ENCODE measurements around the gene BPIFB2.

DNA sequence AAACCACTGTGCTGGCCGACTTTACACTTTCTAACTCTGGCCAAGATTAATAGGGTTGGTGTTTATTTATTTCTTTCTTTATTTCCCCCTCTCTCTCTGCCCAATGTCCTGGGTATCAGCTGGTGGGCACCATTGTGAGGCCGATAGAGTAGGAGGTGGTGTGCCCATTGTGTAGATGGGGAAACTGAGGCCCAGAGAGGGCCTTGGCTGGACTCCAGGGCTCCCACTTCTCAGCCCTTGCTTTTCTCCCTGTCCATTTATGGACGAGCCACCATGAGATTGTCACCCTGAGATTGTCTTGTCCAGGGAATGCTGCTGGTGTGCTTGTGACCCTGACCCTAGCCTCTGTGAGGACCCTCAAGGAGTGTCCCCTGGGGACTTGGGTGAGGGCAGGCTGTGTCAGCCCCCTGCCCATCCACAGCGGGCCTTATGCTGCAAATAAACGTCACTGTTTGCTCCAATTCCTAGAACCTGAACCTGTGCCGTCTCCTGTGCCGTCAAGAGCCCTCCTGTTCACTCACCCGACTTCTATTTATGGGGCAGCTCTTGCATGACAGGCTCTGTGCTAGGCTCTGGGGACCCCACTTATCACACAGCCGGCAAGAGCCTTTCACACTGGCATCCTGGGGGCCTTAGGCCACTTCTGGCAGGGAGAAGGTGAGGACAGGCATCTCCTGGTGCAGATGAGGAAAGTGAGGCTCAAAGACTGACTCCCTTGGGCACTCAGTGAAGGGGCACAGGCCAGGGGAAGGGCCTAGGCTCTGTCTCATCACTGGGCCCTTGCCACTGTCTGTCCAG, 28.1 kb upstream of the BPIFB2 start:
- TF ChIP-seq, protein P1, sequence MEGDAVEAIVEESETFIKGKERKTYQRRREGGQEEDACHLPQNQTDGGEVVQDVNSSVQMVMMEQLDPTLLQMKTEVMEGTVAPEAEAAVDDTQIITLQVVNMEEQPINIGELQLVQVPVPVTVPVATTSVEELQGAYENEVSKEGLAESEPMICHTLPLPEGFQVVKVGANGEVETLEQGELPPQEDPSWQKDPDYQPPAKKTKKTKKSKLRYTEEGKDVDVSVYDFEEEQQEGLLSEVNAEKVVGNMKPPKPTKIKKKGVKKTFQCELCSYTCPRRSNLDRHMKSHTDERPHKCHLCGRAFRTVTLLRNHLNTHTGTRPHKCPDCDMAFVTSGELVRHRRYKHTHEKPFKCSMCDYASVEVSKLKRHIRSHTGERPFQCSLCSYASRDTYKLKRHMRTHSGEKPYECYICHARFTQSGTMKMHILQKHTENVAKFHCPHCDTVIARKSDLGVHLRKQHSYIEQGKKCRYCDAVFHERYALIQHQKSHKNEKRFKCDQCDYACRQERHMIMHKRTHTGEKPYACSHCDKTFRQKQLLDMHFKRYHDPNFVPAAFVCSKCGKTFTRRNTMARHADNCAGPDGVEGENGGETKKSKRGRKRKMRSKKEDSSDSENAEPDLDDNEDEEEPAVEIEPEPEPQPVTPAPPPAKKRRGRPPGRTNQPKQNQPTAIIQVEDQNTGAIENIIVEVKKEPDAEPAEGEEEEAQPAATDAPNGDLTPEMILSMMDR (IDR thresholded peaks at IDR 0.05): no peak
- TF ChIP-seq POLR2AphosphoS5 (IDR thresholded peaks at IDR 0.05; ENCODE audit: low read depth, low read length): no peak
- TF ChIP-seq, protein P2, sequence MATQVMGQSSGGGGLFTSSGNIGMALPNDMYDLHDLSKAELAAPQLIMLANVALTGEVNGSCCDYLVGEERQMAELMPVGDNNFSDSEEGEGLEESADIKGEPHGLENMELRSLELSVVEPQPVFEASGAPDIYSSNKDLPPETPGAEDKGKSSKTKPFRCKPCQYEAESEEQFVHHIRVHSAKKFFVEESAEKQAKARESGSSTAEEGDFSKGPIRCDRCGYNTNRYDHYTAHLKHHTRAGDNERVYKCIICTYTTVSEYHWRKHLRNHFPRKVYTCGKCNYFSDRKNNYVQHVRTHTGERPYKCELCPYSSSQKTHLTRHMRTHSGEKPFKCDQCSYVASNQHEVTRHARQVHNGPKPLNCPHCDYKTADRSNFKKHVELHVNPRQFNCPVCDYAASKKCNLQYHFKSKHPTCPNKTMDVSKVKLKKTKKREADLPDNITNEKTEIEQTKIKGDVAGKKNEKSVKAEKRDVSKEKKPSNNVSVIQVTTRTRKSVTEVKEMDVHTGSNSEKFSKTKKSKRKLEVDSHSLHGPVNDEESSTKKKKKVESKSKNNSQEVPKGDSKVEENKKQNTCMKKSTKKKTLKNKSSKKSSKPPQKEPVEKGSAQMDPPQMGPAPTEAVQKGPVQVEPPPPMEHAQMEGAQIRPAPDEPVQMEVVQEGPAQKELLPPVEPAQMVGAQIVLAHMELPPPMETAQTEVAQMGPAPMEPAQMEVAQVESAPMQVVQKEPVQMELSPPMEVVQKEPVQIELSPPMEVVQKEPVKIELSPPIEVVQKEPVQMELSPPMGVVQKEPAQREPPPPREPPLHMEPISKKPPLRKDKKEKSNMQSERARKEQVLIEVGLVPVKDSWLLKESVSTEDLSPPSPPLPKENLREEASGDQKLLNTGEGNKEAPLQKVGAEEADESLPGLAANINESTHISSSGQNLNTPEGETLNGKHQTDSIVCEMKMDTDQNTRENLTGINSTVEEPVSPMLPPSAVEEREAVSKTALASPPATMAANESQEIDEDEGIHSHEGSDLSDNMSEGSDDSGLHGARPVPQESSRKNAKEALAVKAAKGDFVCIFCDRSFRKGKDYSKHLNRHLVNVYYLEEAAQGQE (IDR thresholded peaks at IDR 0.05; ENCODE audit: insufficient read depth in 1 of 2, low read depth in 2 of 2, low read length in 1 of 2): no peak
- no peak for TF ChIP-seq SIN3A (IDR thresholded peaks at IDR 0.05; ENCODE audit: borderline replicate concordance, insufficient read depth, low read depth, low read length)

Measured in Panc1 (cell line).